Effector memory CD4-positive, alpha-beta T cell (primary cell): Measurements from ENCODE around the gene ASNSD1.
A peak's percentile ranks its signal among the peaks of the same experiment; 100 is the strongest.
"Not testable (repeated sequence)": the region's sequence is repeated elsewhere in the genome, so short reads cannot be mapped to it uniquely, and the experiment has no call there.

Source experiments
- DNase-seq, 3 donors: peaks; one replicate each; pipeline ENCODE4 v3.0.0-alpha.2; 2020
- H3K27ac ChIP-seq: 2 replicates; pipeline ENCODE4 v1.7.0; 2013; ENCODE audit warnings: mild to moderate bottlenecking, low read length, moderate library complexity; ENCODE audit not compliant: insufficient read depth, poor library complexity, severe bottlenecking
- H3K27me3 ChIP-seq: replicated peaks from 2 replicates; pipeline ENCODE4 v1.7.0; 2013; ENCODE audit warnings: mild to moderate bottlenecking, low read length; ENCODE audit not compliant: insufficient read depth, control insufficient read depth, poor library complexity, severe bottlenecking
- H3K36me3 ChIP-seq: 2 replicates; pipeline ENCODE4 v1.7.0; 2013; ENCODE audit warnings: mild to moderate bottlenecking, low read length, moderate library complexity; ENCODE audit not compliant: control insufficient read depth, insufficient read depth
- H3K4me1 ChIP-seq: 2 replicates; pipeline ENCODE4 v1.7.0; 2013; ENCODE audit warnings: low read length, mild to moderate bottlenecking; ENCODE audit not compliant: control insufficient read depth, insufficient read depth, poor library complexity, severe bottlenecking
- H3K4me3 ChIP-seq: 2 replicates; pipeline ENCODE4 v1.7.0; 2013; ENCODE audit warnings: low read length, low read depth, mild to moderate bottlenecking; ENCODE audit not compliant: insufficient read depth, poor library complexity, severe bottlenecking
- H3K9me3 ChIP-seq: 2 replicates; pipeline ENCODE4 v1.7.0; 2013; ENCODE audit warnings: mild to moderate bottlenecking, low read length, moderate library complexity; ENCODE audit not compliant: control insufficient read depth

ASNSD1 gene

GRCh38 chr2:189661957-189662321 is 680 bp downstream of the ASNSD1 start:
- Histone ChIP-seq H3K4me1 (peaks cover 37% of the 10 kb centered on the region), H3K27ac (peak overlapping the region; percentile 95)
- DNase-seq, result no peak

GRCh38 chr2:189662669-189663226 is 1.5 kb downstream of the ASNSD1 start:
- no peaks in the 10 kb centered on the region for H3K9me3 ChIP-seq
- peaks cover 30% of the 10 kb centered on the region for H3K4me1 ChIP-seq
- H3K36me3 ChIP-seq, result peaks cover 17% of the 10 kb centered on the region
- no peak overlapping the region for H3K27ac ChIP-seq
- DNase-seq, result no peak
- H3K4me3 ChIP-seq, result peak overlapping the region; percentile 79
- no peaks in the 10 kb centered on the region for H3K27me3 ChIP-seq

More at GRCh38 chr2:189661957-189662321, 680 bp downstream of the ASNSD1 start:
- Histone ChIP-seq H3K4me3 (peak overlapping the region; percentile 79), H3K27me3 (no peaks in the 10 kb centered on the region), H3K36me3 (peaks cover 9% of the 10 kb centered on the region), H3K9me3 (no peaks in the 10 kb centered on the region)

DNA sequence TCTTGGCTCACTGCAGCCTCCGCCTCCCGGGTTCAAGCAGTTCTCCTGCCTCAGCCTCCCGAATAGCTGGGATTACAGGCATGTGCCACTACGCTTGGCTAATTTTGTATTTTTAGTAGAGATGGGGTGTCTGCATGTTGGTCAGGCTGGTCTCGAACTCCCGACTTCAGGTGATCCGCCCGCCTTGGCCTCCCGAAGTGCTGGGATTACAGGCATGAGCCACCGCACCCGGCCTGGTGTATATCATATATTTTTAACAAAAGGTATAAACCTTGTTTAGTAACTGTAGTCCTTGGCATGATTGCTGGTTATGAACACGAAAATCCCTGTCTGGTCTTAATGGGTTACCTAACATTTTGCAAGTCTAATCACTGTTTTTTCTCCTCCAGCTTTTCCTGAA is 2.1 kb downstream of the ASNSD1 start:
- not testable (repeated sequence) for H3K27ac ChIP-seq, H3K27me3 ChIP-seq, DNase-seq, H3K4me3 ChIP-seq, H3K9me3 ChIP-seq
- Histone ChIP-seq H3K4me1 (peaks cover 24% of the 10 kb centered on the region), H3K36me3 (peaks cover 22% of the 10 kb centered on the region)

DNA sequence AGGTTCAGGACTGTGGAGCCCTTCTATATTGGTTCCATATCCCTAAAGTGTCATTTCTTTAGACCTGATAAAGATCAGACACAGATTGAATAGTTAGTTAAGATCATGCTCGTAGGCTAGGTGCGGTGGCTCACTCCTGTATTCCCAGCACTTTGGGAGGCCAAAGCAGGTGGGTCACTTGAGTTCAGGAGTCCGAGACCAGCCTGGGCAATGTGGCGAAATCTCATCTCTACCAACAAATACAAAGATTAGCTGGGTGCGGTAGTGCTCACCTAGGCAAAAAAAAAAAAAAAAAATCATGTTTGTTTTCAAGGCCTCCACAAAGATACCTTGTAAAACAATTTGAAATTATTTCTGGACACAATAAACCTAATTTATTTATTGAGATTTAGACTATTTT is 8.7 kb downstream of the ASNSD1 start:
- no peak for DNase-seq
- Histone ChIP-seq H3K36me3 (peaks cover 35% of the 10 kb centered on the region), H3K27ac (no peak overlapping the region), H3K4me1 (no peaks in the 10 kb centered on the region), H3K4me3 (no peak overlapping the region), H3K9me3 (no peaks in the 10 kb centered on the region), H3K27me3 (no peaks in the 10 kb centered on the region)

DNA sequence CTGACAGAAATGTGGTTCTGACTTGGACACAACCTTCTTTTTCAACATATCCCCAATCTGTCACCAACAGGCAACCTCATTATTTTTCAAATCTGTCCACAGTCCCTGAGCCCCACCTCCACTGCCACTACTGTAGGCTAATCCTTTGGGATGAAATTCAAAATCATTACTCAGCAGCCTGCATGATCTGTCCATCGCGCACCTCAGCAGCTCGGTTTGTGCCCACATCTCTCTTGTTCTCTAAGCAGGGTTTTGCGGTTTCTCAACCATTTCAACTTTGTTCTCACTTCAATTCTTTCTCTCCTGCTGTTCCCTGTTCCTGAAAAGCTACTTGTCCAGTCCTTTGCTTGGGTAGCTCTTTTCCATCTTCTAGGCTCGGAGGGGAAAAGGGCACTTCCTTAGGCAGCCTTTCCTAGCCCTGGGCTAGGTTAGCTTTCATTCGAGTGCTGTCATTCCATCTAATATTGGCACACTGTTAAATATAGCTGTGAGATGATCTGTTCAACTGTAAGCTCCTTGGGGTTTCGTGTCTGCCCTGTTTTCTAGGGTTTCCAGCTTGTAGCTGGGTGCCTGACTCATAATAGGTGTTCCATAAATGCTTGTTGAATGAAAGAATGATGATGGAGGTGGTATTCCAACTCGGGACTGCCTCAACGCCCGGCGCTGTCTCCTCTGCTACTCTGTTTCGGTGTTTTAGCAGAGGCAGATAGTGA is 12.6 kb downstream of the ASNSD1 start:
- Histone ChIP-seq H3K9me3 (no peaks in the 10 kb centered on the region), H3K4me1 (no peaks in the 10 kb centered on the region), H3K4me3 (peak overlapping the region; percentile 65), H3K27me3 (no peaks in the 10 kb centered on the region), H3K36me3 (peaks cover 7% of the 10 kb centered on the region), H3K27ac (peak overlapping the region; percentile 78)
- DNase-seq, result no peak

- H3K27me3 ChIP-seq, result no peaks in the 10 kb centered on the region
- peak; percentile 66 to 73 (median 72) for DNase-seq
- H3K4me3 ChIP-seq, result peak within 1 kb of the TSS; percentile 65
- peaks cover 3% of the 10 kb centered on the region for H3K36me3 ChIP-seq
- H3K4me1 ChIP-seq, result no peaks in the 10 kb centered on the region
- peak within 1 kb of the TSS; percentile 78 for H3K27ac ChIP-seq
- H3K9me3 ChIP-seq, result no peaks in the 10 kb centered on the region
Observed at GRCh38 chr2:189674374-189675112, 13.3 kb downstream of the ASNSD1 start, which contains the start of gene ANKAR. ANKAR (plus strand) TSS chr2:189674670; CDS start chr2:189676491, 1,821 bp downstream.

DNA sequence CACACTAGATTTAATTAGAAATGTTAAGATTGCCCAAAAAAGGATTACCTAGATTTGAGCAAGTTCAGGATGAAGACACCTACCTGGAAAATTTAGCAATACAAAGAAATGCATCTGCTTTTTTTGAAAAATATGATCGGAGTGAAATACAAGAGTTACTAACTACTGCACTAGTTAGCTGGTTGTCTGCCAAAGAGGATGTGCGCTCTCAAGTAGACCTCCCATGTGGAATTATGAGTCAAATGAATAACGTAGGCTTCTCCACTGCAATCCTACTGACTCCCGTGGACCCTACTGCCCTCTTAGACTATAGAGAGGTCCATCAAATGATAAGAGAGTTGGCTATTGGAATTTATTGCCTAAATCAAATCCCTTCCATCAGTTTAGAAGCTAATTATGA is 15.2 kb downstream of the ASNSD1 start:
- H3K27me3 ChIP-seq, result no peaks in the 10 kb centered on the region
- no peaks in the 10 kb centered on the region for H3K36me3 ChIP-seq
- no peaks in the 10 kb centered on the region for H3K4me1 ChIP-seq
- H3K9me3 ChIP-seq, result no peaks in the 10 kb centered on the region
- no peak for DNase-seq
- no peak overlapping the region for H3K27ac ChIP-seq
- H3K4me3 ChIP-seq, result no peak overlapping the region

DNA sequence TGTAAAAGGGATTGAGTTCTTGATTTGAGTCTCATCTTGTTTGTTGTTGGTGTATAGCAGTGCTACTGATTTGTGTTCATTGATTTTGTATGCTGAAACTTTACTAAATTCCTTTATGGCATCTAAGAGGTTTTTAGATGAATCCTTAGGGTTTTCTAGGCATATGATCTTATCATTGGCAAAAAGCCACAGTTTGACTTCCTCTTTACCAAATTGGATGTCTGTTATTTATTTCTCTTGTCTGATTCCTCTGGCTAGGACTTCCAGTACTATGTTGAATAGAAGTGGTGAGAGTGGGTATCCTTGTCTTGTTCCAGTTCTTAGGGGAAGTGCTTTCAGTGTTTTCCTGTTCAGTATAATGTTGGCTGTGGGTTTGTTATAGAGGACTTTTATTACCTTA is 18.0 kb downstream of the ASNSD1 start:
- no peak for DNase-seq
- no peaks in the 10 kb centered on the region for H3K36me3 ChIP-seq
- H3K9me3 ChIP-seq, result no peaks in the 10 kb centered on the region
- no peaks in the 10 kb centered on the region for H3K27me3 ChIP-seq
- H3K4me1 ChIP-seq, result no peaks in the 10 kb centered on the region
- no peak overlapping the region for H3K4me3 ChIP-seq
- no peak overlapping the region for H3K27ac ChIP-seq

- Histone ChIP-seq H3K9me3 (no peaks in the 10 kb centered on the region), H3K27ac (no peak overlapping the region), H3K4me1 (peaks cover 5% of the 10 kb centered on the region)
Observed at GRCh38 chr2:189681203-189681602, 19.9 kb downstream of the ASNSD1 start.

DNA sequence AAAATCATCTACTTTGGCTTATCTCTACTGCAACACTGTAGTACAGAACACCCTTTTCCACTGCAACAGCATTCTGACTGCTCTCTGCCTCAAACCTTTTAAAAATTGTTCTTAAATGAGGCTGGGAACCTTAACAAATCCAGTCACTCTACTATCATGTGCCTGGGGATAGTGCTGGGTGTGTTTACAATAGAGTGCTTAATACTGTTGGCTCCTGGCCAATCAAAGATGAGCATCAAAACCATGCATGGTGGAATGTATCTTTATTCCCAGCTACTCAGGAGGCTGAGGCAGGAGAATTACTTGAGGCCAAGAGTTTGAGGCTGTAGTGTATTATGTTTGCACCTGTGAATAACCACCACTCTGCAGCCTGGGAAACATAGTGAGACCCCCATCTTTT is 20.6 kb downstream of the ASNSD1 start:
- no peak for DNase-seq
- H3K9me3 ChIP-seq, result no peaks in the 10 kb centered on the region
- H3K27ac ChIP-seq, result no peak overlapping the region
- no peaks in the 10 kb centered on the region for H3K36me3 ChIP-seq
- H3K4me3 ChIP-seq, result no peak overlapping the region
- peaks cover 5% of the 10 kb centered on the region for H3K4me1 ChIP-seq
- no peaks in the 10 kb centered on the region for H3K27me3 ChIP-seq

More at GRCh38 chr2:189681203-189681602, 19.9 kb downstream of the ASNSD1 start:
- Histone ChIP-seq H3K27me3 (no peaks in the 10 kb centered on the region), H3K4me3 (no peak overlapping the region), H3K36me3 (no peaks in the 10 kb centered on the region)
- no peak for DNase-seq
